GM12878 (cell line): ENCODE measurements around the gene DYNC1H1.

Experiments used
- CEBPB ChIP-seq, 2 experiments: fragments of 150-350 bp in 1 of 2; IDR thresholded peaks; 2 replicates each; pipeline ENCODE4 v1.6.1; 2012 to 2014; ENCODE audit warnings: low read depth in 2 of 2, low read length in 2 of 2, borderline replicate concordance in 1 of 2, inconsistent platforms in 1 of 2
- ESRRA ChIP-seq: IDR thresholded peaks from 2 replicates; pipeline ENCODE4 v1.6.1; 2012; ENCODE audit warnings: mild to moderate bottlenecking, low read length, improper control_type of control experiment
- NBN ChIP-seq: fragments of 450-650 bp; IDR thresholded peaks from 2 replicates; pipeline ENCODE4 v1.6.1; 2016
- POLR2A ChIP-seq: IDR thresholded peaks from 2 replicates; pipeline ENCODE4 v1.6.1; 2011; ENCODE audit warnings: low read depth, mild to moderate bottlenecking, low read length
- SP1 ChIP-seq: IDR thresholded peaks from one replicate; pipeline ENCODE4 v1.6.1; 2011; ENCODE audit warnings: low read depth, low read length
- SRF ChIP-seq, 2 experiments: IDR thresholded peaks; 2 replicates each; pipeline ENCODE4 v1.6.1; 2011; ENCODE audit warnings: low read depth in 2 of 2, low read length in 2 of 2, mild to moderate bottlenecking in 1 of 2, moderate library complexity in 1 of 2
- ZNF274 ChIP-seq: IDR thresholded peaks from one replicate; pipeline ENCODE4 v1.8.0; 2011; ENCODE audit not compliant: insufficient read length, insufficient read depth
- ZNF622 ChIP-seq: fragments of 450-650 bp; IDR thresholded peaks from 2 replicates; pipeline ENCODE4 v1.6.1; 2017; ENCODE audit warnings: mild to moderate bottlenecking, inconsistent platforms
- TF ChIP-seq, protein P1 (sequence below): fragments of 450-650 bp; formaldehyde crosslinking; IDR thresholded peaks from 2 replicates; pipeline ENCODE4 v1.4.0; 2020; ENCODE audit warnings: mild to moderate bottlenecking, moderate library complexity
- TF ChIP-seq, protein P2 (sequence below), 3 experiments: IDR thresholded peaks in 2 of 3; conservative IDR thresholded peaks in 1 of 3; 2 replicates each; pipeline ENCODE4 v1.5.1; 2011; ENCODE audit warnings: low read depth in 3 of 3, low read length in 3 of 3, mild to moderate bottlenecking in 3 of 3, control low read depth in 2 of 3, moderate library complexity in 2 of 3, inconsistent platforms in 1 of 3, mixed read lengths in 1 of 3; ENCODE audit not compliant: control insufficient read depth in 2 of 3, insufficient read depth in 1 of 3; ENCODE audit errors: extremely low read depth in 1 of 3

DNA sequence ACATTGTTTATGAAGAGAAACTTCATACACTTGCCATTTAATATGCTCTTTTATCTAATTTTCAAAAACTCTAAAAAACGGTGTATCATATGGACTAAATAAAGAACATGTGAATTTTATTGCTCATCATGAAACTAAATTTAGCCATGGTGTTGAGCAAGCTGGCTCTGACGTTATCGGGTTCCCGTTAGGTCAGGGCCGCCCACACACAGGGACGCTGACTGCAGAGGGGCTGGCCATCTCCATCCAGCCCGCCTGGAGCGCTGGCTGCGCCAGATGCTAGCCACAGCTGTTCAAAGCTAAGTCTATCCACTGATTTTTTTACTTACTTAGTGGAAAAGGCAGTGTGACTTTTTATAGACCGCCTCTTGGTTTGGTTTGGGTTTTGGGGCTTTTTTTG is 36.5 kb upstream of the DYNC1H1 start:
- TF ChIP-seq CEBPB (IDR thresholded peaks at IDR 0.05; ENCODE audit: borderline replicate concordance in 1 of 2, low read depth in 2 of 2, low read length in 2 of 2) (no peak), ZNF622 (no peak), ZNF274 (no peak), SP1 (no peak), SRF (IDR thresholded peaks at IDR 0.05; ENCODE audit: low read depth in 2 of 2, low read length in 2 of 2) (no peak), ESRRA (no peak), NBN (no peak), POLR2A (no peak)
- TF ChIP-seq, protein P1, sequence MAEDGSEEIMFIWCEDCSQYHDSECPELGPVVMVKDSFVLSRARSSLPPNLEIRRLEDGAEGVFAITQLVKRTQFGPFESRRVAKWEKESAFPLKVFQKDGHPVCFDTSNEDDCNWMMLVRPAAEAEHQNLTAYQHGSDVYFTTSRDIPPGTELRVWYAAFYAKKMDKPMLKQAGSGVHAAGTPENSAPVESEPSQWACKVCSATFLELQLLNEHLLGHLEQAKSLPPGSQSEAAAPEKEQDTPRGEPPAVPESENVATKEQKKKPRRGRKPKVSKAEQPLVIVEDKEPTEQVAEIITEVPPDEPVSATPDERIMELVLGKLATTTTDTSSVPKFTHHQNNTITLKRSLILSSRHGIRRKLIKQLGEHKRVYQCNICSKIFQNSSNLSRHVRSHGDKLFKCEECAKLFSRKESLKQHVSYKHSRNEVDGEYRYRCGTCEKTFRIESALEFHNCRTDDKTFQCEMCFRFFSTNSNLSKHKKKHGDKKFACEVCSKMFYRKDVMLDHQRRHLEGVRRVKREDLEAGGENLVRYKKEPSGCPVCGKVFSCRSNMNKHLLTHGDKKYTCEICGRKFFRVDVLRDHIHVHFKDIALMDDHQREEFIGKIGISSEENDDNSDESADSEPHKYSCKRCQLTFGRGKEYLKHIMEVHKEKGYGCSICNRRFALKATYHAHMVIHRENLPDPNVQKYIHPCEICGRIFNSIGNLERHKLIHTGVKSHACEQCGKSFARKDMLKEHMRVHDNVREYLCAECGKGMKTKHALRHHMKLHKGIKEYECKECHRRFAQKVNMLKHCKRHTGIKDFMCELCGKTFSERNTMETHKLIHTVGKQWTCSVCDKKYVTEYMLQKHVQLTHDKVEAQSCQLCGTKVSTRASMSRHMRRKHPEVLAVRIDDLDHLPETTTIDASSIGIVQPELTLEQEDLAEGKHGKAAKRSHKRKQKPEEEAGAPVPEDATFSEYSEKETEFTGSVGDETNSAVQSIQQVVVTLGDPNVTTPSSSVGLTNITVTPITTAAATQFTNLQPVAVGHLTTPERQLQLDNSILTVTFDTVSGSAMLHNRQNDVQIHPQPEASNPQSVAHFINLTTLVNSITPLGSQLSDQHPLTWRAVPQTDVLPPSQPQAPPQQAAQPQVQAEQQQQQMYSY (CRISPR knock-in tag), result no peak
- TF ChIP-seq, protein P2, sequence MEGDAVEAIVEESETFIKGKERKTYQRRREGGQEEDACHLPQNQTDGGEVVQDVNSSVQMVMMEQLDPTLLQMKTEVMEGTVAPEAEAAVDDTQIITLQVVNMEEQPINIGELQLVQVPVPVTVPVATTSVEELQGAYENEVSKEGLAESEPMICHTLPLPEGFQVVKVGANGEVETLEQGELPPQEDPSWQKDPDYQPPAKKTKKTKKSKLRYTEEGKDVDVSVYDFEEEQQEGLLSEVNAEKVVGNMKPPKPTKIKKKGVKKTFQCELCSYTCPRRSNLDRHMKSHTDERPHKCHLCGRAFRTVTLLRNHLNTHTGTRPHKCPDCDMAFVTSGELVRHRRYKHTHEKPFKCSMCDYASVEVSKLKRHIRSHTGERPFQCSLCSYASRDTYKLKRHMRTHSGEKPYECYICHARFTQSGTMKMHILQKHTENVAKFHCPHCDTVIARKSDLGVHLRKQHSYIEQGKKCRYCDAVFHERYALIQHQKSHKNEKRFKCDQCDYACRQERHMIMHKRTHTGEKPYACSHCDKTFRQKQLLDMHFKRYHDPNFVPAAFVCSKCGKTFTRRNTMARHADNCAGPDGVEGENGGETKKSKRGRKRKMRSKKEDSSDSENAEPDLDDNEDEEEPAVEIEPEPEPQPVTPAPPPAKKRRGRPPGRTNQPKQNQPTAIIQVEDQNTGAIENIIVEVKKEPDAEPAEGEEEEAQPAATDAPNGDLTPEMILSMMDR (IDR thresholded peaks at IDR 0.05 in 2 of 3, conservative IDR thresholded peaks at IDR 0.05 in 1 of 3; ENCODE audit: control insufficient read depth in 2 of 3, extremely low read depth in 1 of 3, insufficient read depth in 1 of 3, low read depth in 3 of 3, low read length in 3 of 3), result no peak
